Ovary (tissue), 3 donors: ENCODE measurements around the gene ATXN2.

Experiments
- POLR2A ChIP-seq: fragments of 450-650 bp; IDR thresholded peaks from one replicate; pipeline ENCODE4 v1.6.1; 2017; ENCODE audit warnings: antibody characterized with exemption, mild to moderate bottlenecking, moderate library complexity
- TF ChIP-seq, protein P1 (sequence below), 3 donors: fragments of 450-650 bp in 2 of 3; fragments of 200-600 bp in 1 of 3; IDR thresholded peaks; one replicate each; pipeline versions ENCODE4 v1.5.1 to v1.8.0; 2016 to 2022; ENCODE audit warnings: antibody characterized with exemption in 3 of 3, mild to moderate bottlenecking in 1 of 3
- donor health status: DM: no; HTN: no; CAD: no.

DNA sequence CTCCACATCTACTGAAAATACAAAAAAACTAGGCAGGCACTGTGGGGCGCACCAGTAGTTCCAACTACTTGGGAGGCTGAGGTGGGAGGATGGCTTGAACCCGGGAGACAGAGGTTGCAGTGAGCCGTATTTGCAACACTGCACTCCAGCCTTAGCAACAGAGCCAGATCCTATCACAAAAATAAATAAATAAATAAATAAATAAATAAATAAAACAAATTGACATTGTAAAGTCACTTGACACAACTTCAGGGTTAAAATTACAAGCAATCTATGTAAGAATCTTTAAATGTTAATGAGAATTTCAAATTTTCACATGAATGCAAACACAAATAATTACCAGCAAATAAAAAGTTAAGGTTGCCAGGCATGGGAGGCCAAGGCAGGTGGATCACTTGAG, 11.1 kb downstream of the ATXN2 start:
- TF ChIP-seq, protein P1, sequence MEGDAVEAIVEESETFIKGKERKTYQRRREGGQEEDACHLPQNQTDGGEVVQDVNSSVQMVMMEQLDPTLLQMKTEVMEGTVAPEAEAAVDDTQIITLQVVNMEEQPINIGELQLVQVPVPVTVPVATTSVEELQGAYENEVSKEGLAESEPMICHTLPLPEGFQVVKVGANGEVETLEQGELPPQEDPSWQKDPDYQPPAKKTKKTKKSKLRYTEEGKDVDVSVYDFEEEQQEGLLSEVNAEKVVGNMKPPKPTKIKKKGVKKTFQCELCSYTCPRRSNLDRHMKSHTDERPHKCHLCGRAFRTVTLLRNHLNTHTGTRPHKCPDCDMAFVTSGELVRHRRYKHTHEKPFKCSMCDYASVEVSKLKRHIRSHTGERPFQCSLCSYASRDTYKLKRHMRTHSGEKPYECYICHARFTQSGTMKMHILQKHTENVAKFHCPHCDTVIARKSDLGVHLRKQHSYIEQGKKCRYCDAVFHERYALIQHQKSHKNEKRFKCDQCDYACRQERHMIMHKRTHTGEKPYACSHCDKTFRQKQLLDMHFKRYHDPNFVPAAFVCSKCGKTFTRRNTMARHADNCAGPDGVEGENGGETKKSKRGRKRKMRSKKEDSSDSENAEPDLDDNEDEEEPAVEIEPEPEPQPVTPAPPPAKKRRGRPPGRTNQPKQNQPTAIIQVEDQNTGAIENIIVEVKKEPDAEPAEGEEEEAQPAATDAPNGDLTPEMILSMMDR (IDR thresholded peaks at IDR 0.05): no peak
- no peak for TF ChIP-seq POLR2A
